SK-N-SH (cell line): ENCODE measurements around the gene UBR7. TPM values are rescaled to one million over a fixed set of nuclear protein-coding genes. Genes with fewer than 3 reads are reported as not detected.

Experiments
- CTCF ChIA-PET: fragments of 300-600, 350-600 bp; formaldehyde crosslinking; extraction: SDS; loops from one replicate; lab custom pipeline; 2021; lab: Yijun Ruan, JAX
- POLR2A ChIA-PET: fragments of 350-600 bp; sonication (Branson Sonifier 250); formaldehyde crosslinking; extraction: SDS; loops from one replicate; lab custom pipeline; 2020; ENCODE audit warnings: antibody characterized with exemption, inconsistent platforms; lab: Yijun Ruan, JAX
- DNase-seq: peaks from one replicate; pipeline ENCODE4 v3.0.0; 2012
- H2AFZ ChIP-seq: fragments of 200-600 bp; sonication (generic); 2 replicates; pipeline ENCODE4 v1.8.1; 2016; ENCODE audit warnings: antibody characterized with exemption, mild to moderate bottlenecking, low read depth
- H3F3A ChIP-seq: fragments of 200-600 bp; sonication (generic); replicated peaks from 2 replicates; pipeline ENCODE3; 2016; ENCODE audit warnings: antibody characterized with exemption, mild to moderate bottlenecking; ENCODE audit not compliant: insufficient read depth
- H3K27ac ChIP-seq, 2 experiments: fragments of 200-500 bp in 1 of 2; fragments of 200-600 bp in 1 of 2; sonication (Bioruptor generic) in 1 of 2; sonication (generic), shearing (Covaris generic) in 1 of 2; 2 replicates each; pipeline versions ENCODE4 v1.5.1 to v1.6.1; 2014 to 2016; ENCODE audit warnings: low read depth in 2 of 2, inconsistent platforms in 1 of 2, low read length in 1 of 2, mild to moderate bottlenecking in 1 of 2, mixed read lengths in 1 of 2
- H3K27me3 ChIP-seq: fragments of 200-600 bp; sonication (generic), shearing (Covaris generic); 2 replicates; pipeline ENCODE4 v1.6.1; 2016; ENCODE audit warnings: mixed run types; ENCODE audit not compliant: insufficient read depth
- H3K36me3 ChIP-seq, 2 experiments: fragments of 200-500 bp in 1 of 2; fragments of 200-600 bp in 1 of 2; sonication (Bioruptor generic) in 1 of 2; sonication (generic) in 1 of 2; replicated peaks in 1 of 2; 2 replicates each; pipeline versions ENCODE3 to v1.5.1; 2014 to 2016; ENCODE audit warnings: low read length in 1 of 2, mild to moderate bottlenecking in 1 of 2; ENCODE audit not compliant: insufficient read depth in 2 of 2, control insufficient read depth in 1 of 2
- H3K4me1 ChIP-seq, 2 experiments: fragments of 200-500 bp in 1 of 2; fragments of 200-600 bp in 1 of 2; sonication (Bioruptor generic) in 1 of 2; sonication (generic), shearing (Covaris generic) in 1 of 2; 2 replicates each; pipeline versions ENCODE4 v1.5.1 to v1.6.1; 2014 to 2016; ENCODE audit warnings: low read depth in 1 of 2, low read length in 1 of 2, mixed run types in 1 of 2; ENCODE audit not compliant: insufficient read depth in 2 of 2, control insufficient read depth in 1 of 2
- H3K4me2 ChIP-seq: fragments of 200-600 bp; sonication (generic), shearing (Covaris generic); 2 replicates; pipeline ENCODE4 v1.6.1; 2017; ENCODE audit warnings: mixed run types
- H3K4me3 ChIP-seq, 2 experiments: fragments of 200-500 bp in 1 of 2; fragments of 200-600 bp in 1 of 2; sonication (Bioruptor generic) in 1 of 2; sonication (generic), shearing (Covaris generic) in 1 of 2; 2 replicates each; pipeline versions ENCODE4 v1.5.1 to v1.8.1; 2014 to 2016; ENCODE audit warnings: low read depth in 2 of 2, inconsistent platforms in 1 of 2, low read length in 1 of 2, mild to moderate bottlenecking in 1 of 2, mixed read lengths in 1 of 2, moderate library complexity in 1 of 2
- H3K79me2 ChIP-seq: fragments of 200-600 bp; sonication (generic); 2 replicates; pipeline ENCODE4 v1.8.1; 2017; ENCODE audit warnings: mild to moderate bottlenecking; ENCODE audit not compliant: insufficient read depth
- H3K9ac ChIP-seq: fragments of 200-600 bp; sonication (generic); 2 replicates; pipeline ENCODE4 v1.6.1; 2017; ENCODE audit warnings: mixed run types
- H3K9me2 ChIP-seq: fragments of 200-600 bp; sonication (generic); 2 replicates; pipeline ENCODE4 v1.6.1; 2017; ENCODE audit warnings: mixed run types
- H3K9me3 ChIP-seq: fragments of 200-600 bp; sonication (generic); 2 replicates; pipeline ENCODE4 v1.6.1; 2017; ENCODE audit warnings: mixed run types, mild to moderate bottlenecking, moderate library complexity
- H4K20me1 ChIP-seq: fragments of 200-600 bp; sonication (generic); 2 replicates; pipeline ENCODE4 v1.6.1; 2017; ENCODE audit warnings: mild to moderate bottlenecking, mixed run types; ENCODE audit not compliant: insufficient read depth
- CTCF ChIP-seq: fragments of 200-600 bp; sonication (generic); IDR thresholded peaks from 2 replicates; pipeline ENCODE4 v1.6.1; 2017; ENCODE audit warnings: antibody characterized with exemption, mild to moderate bottlenecking, moderate library complexity
- FOXJ3 ChIP-seq: sonication (generic); formaldehyde crosslinking; IDR thresholded peaks from 2 replicates; pipeline ENCODE4 v1.5.1; 2020; ENCODE audit warnings: mild to moderate bottlenecking, missing genetic modification reagents
- IRF3 ChIP-seq: fragments of 150-350 bp; IDR thresholded peaks from 2 replicates; pipeline ENCODE4 v1.6.1; 2016; ENCODE audit warnings: mild to moderate bottlenecking, low read depth, low read length
- PBX3 ChIP-seq: IDR thresholded peaks from 2 replicates; pipeline ENCODE4; 2012
- RAD21 ChIP-seq: IDR thresholded peaks from 2 replicates; pipeline ENCODE4 v1.6.1; 2012; ENCODE audit warnings: mild to moderate bottlenecking, low read length
- RFX5 ChIP-seq: IDR thresholded peaks from 2 replicates; pipeline ENCODE4 v1.6.1; 2012; ENCODE audit warnings: mild to moderate bottlenecking, improper control_type of control experiment, low read length
- SIN3A ChIP-seq: IDR thresholded peaks from 2 replicates; pipeline ENCODE4 v1.6.1; 2012; ENCODE audit warnings: low read depth, mild to moderate bottlenecking, low read length, moderate library complexity, borderline replicate concordance
- SMC3 ChIP-seq: IDR thresholded peaks from 2 replicates; pipeline ENCODE4 v1.6.1; 2012; ENCODE audit warnings: low read depth, low read length, improper control_type of control experiment
- ZBTB33 ChIP-seq: IDR thresholded peaks from 2 replicates; pipeline ENCODE4 v1.4.0; 2012; ENCODE audit warnings: low read depth, borderline replicate concordance
- WGBS: methylation state at CpG from one replicate; pipeline ENCODE4 v1.1.6; 2017; ENCODE audit warnings: low lambda C conversion rate; 5-methylcytosine and 5-hydroxymethylcytosine counted together
- polyA plus RNA-seq, 3 experiments: library from polyadenylated mRNA; depleted of rRNA; stranded (reverse); fragments of >200 nt; gene quantifications; 2 replicates each; pipeline ENCODE4 v1.2.3, GENCODE V29; 2012

Gene UBR7
- polyA plus RNA-seq, 1 of the 3 experiments (the other 2 are of a cell fraction) = 28.2 TPM

- no peaks in the 10 kb centered on the region for H3F3A ChIP-seq
- no peaks in the 10 kb centered on the region for H3K9me3 ChIP-seq
- no peak overlapping the region for H3K4me2 ChIP-seq
- H3K4me3 ChIP-seq = no peak overlapping the region
- no peaks in the 10 kb centered on the region for H3K27me3 ChIP-seq
- POLR2A ChIA-PET = no interaction called here
- DNase-seq = peak; percentile 56
- no peak overlapping the region for H3K27ac ChIP-seq
- 46% methylated on average over 4 of the region's 4 CpGs for WGBS
- H4K20me1 ChIP-seq = no peaks in the 10 kb centered on the region
- no peak overlapping the region for H3K9ac ChIP-seq
- no peaks in the 10 kb centered on the region for H3K36me3 ChIP-seq
- CTCF ChIA-PET = interaction anchor here (0.6 to 2.7 kb wide), 14 partner anchors 10 to 208 kb away, joined by 3 to 14 read pairs (median 3); no protein-coding TSS in a partner anchor
- no peak overlapping the region for H2AFZ ChIP-seq
- no peak for TF ChIP-seq RFX5
- no peak for TF ChIP-seq PBX3
- no peak for TF ChIP-seq ZBTB33
- peak; percentile 57 for TF ChIP-seq RAD21
- TF ChIP-seq SMC3 = peak; percentile 25; the same call in 1 of the 2 replicates
- TF ChIP-seq FOXJ3 (CRISPR knock-in tag) = no peak
- TF ChIP-seq IRF3 = no peak
- peak; percentile 37 for TF ChIP-seq CTCF
- no peak for TF ChIP-seq SIN3A
- TF ChIP-seq, all 33 proteins: peak for 3
- peaks cover 0 to 10% of the 10 kb centered on the region in 2 experiments; a peak in 1 of 4 replicates for H3K4me1 ChIP-seq
- no peaks in the 10 kb centered on the region for H3K9me2 ChIP-seq
- H3K79me2 ChIP-seq = no peaks in the 10 kb centered on the region
Observed at GRCh38 chr14:93160353-93160801, 46.7 kb upstream of the UBR7 start.
